ENCODE data around the gene VWA5B1.

DNA sequence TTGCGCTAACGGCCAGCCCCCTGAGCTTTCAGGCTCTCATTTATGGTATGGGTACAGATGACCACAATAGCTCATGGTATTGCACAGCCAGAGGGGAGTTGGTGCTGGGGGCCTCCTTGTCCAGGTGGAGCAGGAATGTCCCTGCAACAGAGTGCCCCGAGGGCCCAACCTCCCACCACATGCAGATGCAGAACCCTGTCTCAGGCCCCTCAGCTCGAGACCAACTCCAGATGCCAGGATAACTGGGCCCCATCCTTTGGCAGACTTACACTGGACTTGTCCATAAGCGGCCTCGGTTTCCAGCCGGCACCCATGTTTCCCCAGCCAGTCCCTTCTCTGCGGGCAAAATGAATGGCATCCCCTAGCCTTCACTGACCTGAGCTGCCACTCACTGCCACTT, 67.1 kb downstream of the VWA5B1 start:
- TF ChIP-seq CTCF (IDR thresholded peaks at IDR 0.05) (no peak), POLR2A (IDR thresholded peaks at IDR 0.05) (no peak)
